GM19395 (cell line): Measurements from ENCODE around the gene RGN.
A peak's percentile ranks its signal among the peaks of the same experiment; 100 is the strongest.
"Not testable (repeated sequence)": the region's sequence is repeated elsewhere in the genome, so short reads cannot be mapped to it uniquely, and the experiment has no call there.

Experiments
- ATAC-seq: cut with Tn5 transposase; IDR thresholded peaks from one replicate; pipeline ENCODE4 v1.9.1; 2021; ENCODE audit warnings: mild to moderate bottlenecking, moderate library complexity; ENCODE audit not compliant: unreplicated experiment

RGN gene

GRCh38 chrX:47078129-47079043 is at the start of gene RGN:
TSS of gene RGN (plus strand) at chrX:47078443. CDS start at chrX:47081145, 2,702 bp downstream.
- ATAC-seq, result no peak

- ATAC-seq, result no peak
Observed at GRCh38 chrX:47030339-47030738, 47.9 kb upstream of the RGN start.

- ATAC-seq, result no peak
Observed at GRCh38 chrX:47047989-47048388, 30.3 kb upstream of the RGN start.

- ATAC-seq, result no peak
Observed at GRCh38 chrX:47059142-47059874, 18.9 kb upstream of the RGN start.

- ATAC-seq, result no peak
Observed at GRCh38 chrX:47060708-47061107, 17.5 kb upstream of the RGN start.

GRCh38 chrX:47061238-47061919 is 16.9 kb upstream of the RGN start:
- no peak for ATAC-seq

GRCh38 chrX:47063179-47063578 is 15.1 kb upstream of the RGN start:
- no peak for ATAC-seq

GRCh38 chrX:47068214-47068613 is 10.0 kb upstream of the RGN start:
- no peak for ATAC-seq

- ATAC-seq, result no peak
Observed at GRCh38 chrX:47068720-47069119, 9.5 kb upstream of the RGN start.

- no peak for ATAC-seq
Observed at GRCh38 chrX:47080215-47080914, 2.1 kb downstream of the RGN start.

GRCh38 chrX:47080915-47081236 is 2.6 kb downstream of the RGN start:
- ATAC-seq, result no peak

- peak; percentile 82 for ATAC-seq
Observed at GRCh38 chrX:47091149-47091775, 13.0 kb downstream of the RGN start.

GRCh38 chrX:47093248-47093647 is 15.0 kb downstream of the RGN start:
- no peak for ATAC-seq

- ATAC-seq, result no peak
Observed at GRCh38 chrX:47093860-47094259, 15.6 kb downstream of the RGN start.

- ATAC-seq, result no peak
Observed at GRCh38 chrX:47097018-47097417, 18.8 kb downstream of the RGN start.

- ATAC-seq, result no peak
Observed at GRCh38 chrX:47098338-47099094, 20.3 kb downstream of the RGN start.

GRCh38 chrX:47101206-47101605 is 23.0 kb downstream of the RGN start:
- ATAC-seq, result no peak

GRCh38 chrX:47110936-47111615 is 32.8 kb downstream of the RGN start:
- ATAC-seq, result not testable (repeated sequence)

GRCh38 chrX:47112316-47112954 is 34.2 kb downstream of the RGN start:
- no peak for ATAC-seq
